KMS-11 (cell line): ENCODE results near the gene HOXD10.

Experiments
- H2AFZ ChIP-seq: fragments of 200-600 bp; sonication (generic); 2 replicates; pipeline ENCODE4 v1.6.1; 2016; ENCODE audit warnings: antibody characterized with exemption, mixed run types, low read depth
- H3K27ac ChIP-seq: fragments of 200-600 bp; sonication (generic); 2 replicates; pipeline ENCODE4 v1.6.1; 2016; ENCODE audit warnings: mild to moderate bottlenecking, mixed run types
- H3K27me3 ChIP-seq: fragments of 200-600 bp; sonication (generic); 2 replicates; pipeline ENCODE4 v1.6.1; 2017; ENCODE audit warnings: mild to moderate bottlenecking, low read depth, mixed run types, moderate library complexity; ENCODE audit not compliant: insufficient read depth
- H3K36me3 ChIP-seq: fragments of 200-600 bp; sonication (generic); 2 replicates; pipeline ENCODE4 v1.6.1; 2017; ENCODE audit warnings: mild to moderate bottlenecking, mixed run types; ENCODE audit not compliant: insufficient read depth
- H3K4me1 ChIP-seq: fragments of 200-600 bp; sonication (generic); 2 replicates; pipeline ENCODE4 v1.6.1; 2016; ENCODE audit warnings: mild to moderate bottlenecking, low read depth, mixed run types; ENCODE audit not compliant: poor library complexity, severe bottlenecking
- H3K4me2 ChIP-seq: fragments of 200-600 bp; sonication (generic); 2 replicates; pipeline ENCODE4 v1.7.0; 2016; ENCODE audit warnings: mild to moderate bottlenecking, mixed run types
- H3K4me3 ChIP-seq: fragments of 200-600 bp; sonication (generic); IDR thresholded peaks from 2 replicates; pipeline ENCODE4 v1.6.1; 2017; ENCODE audit warnings: low read depth, low read length, mixed read lengths; ENCODE audit not compliant: insufficient read depth
- H3K79me2 ChIP-seq: fragments of 200-600 bp; sonication (generic); 2 replicates; pipeline ENCODE4 v1.6.1; 2016; ENCODE audit warnings: low read depth, mixed run types; ENCODE audit not compliant: insufficient read depth
- H3K9ac ChIP-seq: fragments of 200-600 bp; sonication (generic); 2 replicates; pipeline ENCODE4 v1.6.1; 2016; ENCODE audit warnings: mild to moderate bottlenecking, mixed run types
- H4K20me1 ChIP-seq: fragments of 200-600 bp; sonication (generic); 2 replicates; pipeline ENCODE4 v1.6.1; 2016; ENCODE audit warnings: mild to moderate bottlenecking, mixed run types; ENCODE audit not compliant: insufficient read depth
- TF ChIP-seq, protein P1 (sequence below): fragments of 200-600 bp; sonication (generic); conservative IDR thresholded peaks from 2 replicates; pipeline ENCODE4 v1.6.1; 2017; ENCODE audit warnings: low read depth, mild to moderate bottlenecking, antibody characterized with exemption, low read length, moderate library complexity, mixed read lengths

Gene HOXD10

DNA sequence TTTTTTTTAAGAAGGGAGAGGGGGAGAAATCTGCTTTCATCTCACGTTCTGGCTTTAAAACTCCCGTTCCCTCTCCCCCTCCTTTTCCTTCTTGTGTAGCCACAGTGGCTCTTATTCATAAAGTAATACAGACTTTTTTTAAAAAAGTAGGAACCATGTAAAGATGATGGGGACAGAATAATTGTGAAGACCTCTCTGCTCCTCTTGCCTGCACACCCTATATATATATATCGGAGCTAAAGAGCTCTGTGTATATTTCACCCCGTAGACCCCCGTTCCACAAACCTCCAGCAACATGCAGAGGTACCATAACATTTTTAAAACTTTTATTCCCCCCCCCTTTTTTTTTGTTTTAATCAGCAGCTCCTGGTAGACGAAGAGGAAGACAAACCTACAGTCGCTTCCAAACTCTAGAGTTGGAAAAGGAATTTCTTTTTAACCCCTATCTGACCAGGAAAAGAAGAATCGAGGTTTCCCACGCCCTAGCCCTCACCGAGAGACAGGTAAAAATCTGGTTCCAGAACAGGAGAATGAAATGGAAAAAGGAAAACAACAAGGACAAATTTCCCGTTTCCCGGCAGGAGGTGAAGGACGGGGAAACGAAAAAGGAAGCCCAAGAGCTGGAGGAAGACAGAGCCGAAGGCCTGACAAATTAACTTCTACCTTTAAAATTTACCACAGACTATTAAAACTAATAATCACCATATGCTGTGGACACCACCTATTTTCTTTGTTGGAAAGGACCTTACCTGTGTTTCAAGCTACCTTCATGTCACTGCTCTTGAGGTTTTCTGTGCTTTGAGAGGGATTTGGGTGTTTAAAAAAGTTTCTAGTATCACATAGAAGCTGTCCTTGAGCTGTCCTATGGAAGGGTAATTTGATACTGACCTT lies 14.6 kb downstream of the HOXD10 start:
- no peak overlapping the region for H3K9ac ChIP-seq

DNA sequence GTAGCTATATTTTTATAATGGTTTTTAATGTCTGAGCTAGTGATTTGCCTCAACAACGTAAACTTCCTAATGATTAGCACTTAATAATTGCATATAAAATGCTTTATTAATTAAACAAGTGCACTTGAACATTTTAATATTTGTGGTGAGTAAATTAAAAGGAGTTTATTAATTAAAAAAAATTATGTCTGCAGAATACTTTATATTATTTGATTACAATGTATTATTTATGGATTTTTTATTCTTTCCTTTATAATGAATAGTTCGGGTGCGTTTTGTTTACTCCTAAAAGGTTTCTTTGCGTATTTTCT lies 15.2 kb downstream of the HOXD10 start:
- H3K36me3 ChIP-seq, result no peaks in the 10 kb centered on the region
- H3K27me3 ChIP-seq, result no peaks in the 10 kb centered on the region
- no peaks in the 10 kb centered on the region for H4K20me1 ChIP-seq
- H3K4me1 ChIP-seq, result peaks cover 12% of the 10 kb centered on the region
- no peak overlapping the region for H3K4me2 ChIP-seq
- H3K27ac ChIP-seq, result no peak overlapping the region
- no peak overlapping the region for H3K4me3 ChIP-seq
- no peak overlapping the region for H2AFZ ChIP-seq
- no peak overlapping the region for H3K9ac ChIP-seq
- no peaks in the 10 kb centered on the region for H3K79me2 ChIP-seq
- TF ChIP-seq, protein P1, sequence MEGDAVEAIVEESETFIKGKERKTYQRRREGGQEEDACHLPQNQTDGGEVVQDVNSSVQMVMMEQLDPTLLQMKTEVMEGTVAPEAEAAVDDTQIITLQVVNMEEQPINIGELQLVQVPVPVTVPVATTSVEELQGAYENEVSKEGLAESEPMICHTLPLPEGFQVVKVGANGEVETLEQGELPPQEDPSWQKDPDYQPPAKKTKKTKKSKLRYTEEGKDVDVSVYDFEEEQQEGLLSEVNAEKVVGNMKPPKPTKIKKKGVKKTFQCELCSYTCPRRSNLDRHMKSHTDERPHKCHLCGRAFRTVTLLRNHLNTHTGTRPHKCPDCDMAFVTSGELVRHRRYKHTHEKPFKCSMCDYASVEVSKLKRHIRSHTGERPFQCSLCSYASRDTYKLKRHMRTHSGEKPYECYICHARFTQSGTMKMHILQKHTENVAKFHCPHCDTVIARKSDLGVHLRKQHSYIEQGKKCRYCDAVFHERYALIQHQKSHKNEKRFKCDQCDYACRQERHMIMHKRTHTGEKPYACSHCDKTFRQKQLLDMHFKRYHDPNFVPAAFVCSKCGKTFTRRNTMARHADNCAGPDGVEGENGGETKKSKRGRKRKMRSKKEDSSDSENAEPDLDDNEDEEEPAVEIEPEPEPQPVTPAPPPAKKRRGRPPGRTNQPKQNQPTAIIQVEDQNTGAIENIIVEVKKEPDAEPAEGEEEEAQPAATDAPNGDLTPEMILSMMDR, result no peak

More for the DNA sequence above, 14.6 kb downstream of the HOXD10 start:
- H3K27ac ChIP-seq, result no peak overlapping the region
- no peak overlapping the region for H2AFZ ChIP-seq
- H3K27me3 ChIP-seq, result no peaks in the 10 kb centered on the region
- H3K4me3 ChIP-seq, result no peak overlapping the region
- no peaks in the 10 kb centered on the region for H3K79me2 ChIP-seq
- peaks cover 12% of the 10 kb centered on the region for H3K4me1 ChIP-seq
- H4K20me1 ChIP-seq, result no peaks in the 10 kb centered on the region
- TF ChIP-seq, protein P1, result no peak
- no peaks in the 10 kb centered on the region for H3K36me3 ChIP-seq
- no peak overlapping the region for H3K4me2 ChIP-seq

DNA sequence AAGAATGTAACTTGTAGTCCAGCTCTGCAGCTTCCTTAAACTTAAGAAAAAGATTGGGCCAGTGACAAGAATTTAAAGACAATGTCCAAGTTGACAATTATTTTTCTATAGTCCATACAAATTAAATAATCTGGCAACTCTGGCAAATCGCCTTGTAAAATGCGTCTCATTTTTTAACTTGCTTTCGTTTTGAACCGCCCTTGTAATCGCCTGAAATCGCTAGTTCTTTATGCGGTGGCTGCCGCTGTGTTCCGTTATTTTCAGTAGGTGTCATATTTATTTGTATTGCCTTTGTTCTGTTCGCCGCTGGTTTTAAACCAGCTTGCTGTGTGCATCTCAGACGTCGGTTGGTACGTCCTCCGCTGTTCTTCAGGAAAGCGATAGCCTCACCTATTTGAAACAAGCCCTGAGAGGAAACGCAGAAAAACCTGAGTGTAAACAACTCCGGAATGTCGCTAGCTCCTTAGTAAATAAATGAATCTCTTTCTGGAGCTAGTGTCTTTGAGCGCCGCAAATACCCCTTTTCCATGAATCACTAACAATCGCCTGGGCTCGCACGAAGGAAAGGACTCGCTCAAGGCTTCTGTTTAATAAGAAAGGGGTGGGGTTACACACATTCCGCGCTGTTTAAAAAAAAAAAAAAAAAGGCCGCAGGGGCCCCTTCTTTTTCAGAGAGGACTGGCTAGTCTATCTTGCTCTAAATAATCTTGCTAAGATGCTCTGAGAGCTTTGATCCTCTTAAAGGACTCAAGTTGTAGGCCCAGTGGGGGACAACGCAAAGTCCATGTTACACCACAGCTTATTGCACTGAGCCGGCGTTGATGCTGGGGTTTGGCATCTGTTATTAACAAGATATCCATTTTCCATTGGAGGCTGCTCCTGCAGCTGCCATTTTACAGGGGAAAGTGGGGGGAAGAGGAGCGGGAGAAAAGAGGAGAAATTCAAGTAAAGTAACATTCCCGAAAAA lies 15.9 kb downstream of the HOXD10 start:
- Histone ChIP-seq H3K4me2 (no peak overlapping the region), H3K79me2 (no peaks in the 10 kb centered on the region), H2AFZ (no peak overlapping the region), H3K36me3 (no peaks in the 10 kb centered on the region), H3K27ac (no peak overlapping the region), H3K9ac (no peak overlapping the region), H3K4me3 (no peak overlapping the region), H3K27me3 (no peaks in the 10 kb centered on the region), H4K20me1 (no peaks in the 10 kb centered on the region), H3K4me1 (peaks cover 19% of the 10 kb centered on the region)
- TF ChIP-seq, protein P1, result no peak

DNA sequence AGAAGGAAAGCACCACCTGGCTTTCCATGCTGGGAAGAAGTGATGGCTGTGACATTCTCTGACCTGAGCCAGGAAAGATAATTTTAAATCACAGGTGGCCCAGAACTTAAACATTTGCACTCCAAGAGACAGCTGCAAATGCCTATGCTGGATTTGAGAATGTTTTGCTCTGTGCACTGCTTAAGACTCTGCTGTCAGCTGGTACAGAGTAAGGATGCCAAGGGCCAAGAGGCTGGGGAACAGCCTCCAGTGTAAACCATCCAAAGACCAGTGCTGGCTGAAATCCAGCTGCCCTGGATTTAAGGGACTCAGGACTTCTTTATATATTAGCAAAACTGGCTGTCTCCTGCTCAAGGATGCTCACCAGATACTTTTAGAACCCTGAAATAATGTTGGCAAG lies 16.8 kb downstream of the HOXD10 start:
- Histone ChIP-seq H3K27me3 (no peaks in the 10 kb centered on the region), H3K4me2 (no peak overlapping the region)

More for the DNA sequence above, 16.8 kb downstream of the HOXD10 start:
- H3K27ac ChIP-seq, result no peak overlapping the region
- no peaks in the 10 kb centered on the region for H3K36me3 ChIP-seq
- H3K4me3 ChIP-seq, result no peak overlapping the region
- TF ChIP-seq, protein P1, result no peak
- H4K20me1 ChIP-seq, result no peaks in the 10 kb centered on the region
- H3K4me1 ChIP-seq, result peaks cover 26% of the 10 kb centered on the region
- H2AFZ ChIP-seq, result no peak overlapping the region
- no peak overlapping the region for H3K9ac ChIP-seq
- no peaks in the 10 kb centered on the region for H3K79me2 ChIP-seq
